ENCODE results near the gene OR10T2. TPM values are rescaled to one million over a fixed set of nuclear protein-coding genes. Genes with fewer than 3 reads are reported as not detected.

OR10T2 gene
- total and polyA plus RNA-seq, 10 of the 15 experiments (the other 5 are each of a cell fraction or from before 2014, with no cell fraction given): not detected

GRCh38 chr1:158417586-158417985 lies 18.3 kb upstream of the OR10T2 start:
- Histone ChIP-seq H4K20me1 (ENCODE audit: control insufficient read depth, insufficient read depth) (no peaks in the 10 kb centered on the region), H3K79me2 (ENCODE audit: control insufficient read depth, insufficient read depth, low read length) (no peaks in the 10 kb centered on the region), H3K4me2 (ENCODE audit: control insufficient read depth, insufficient read depth) (no peak overlapping the region), H3K36me3 (ENCODE audit: control insufficient read depth in 2 of 2, insufficient read depth in 2 of 2, low read length in 1 of 2) (no peaks in the 10 kb centered on the region), H3K9ac (ENCODE audit: control insufficient read depth, insufficient read depth, low read length) (no peak overlapping the region), H3K4me3 (no peak overlapping the region), H3K9me3 (replicated peaks; ENCODE audit: control insufficient read depth, insufficient read depth, low read length) (no peaks in the 10 kb centered on the region), H2AFZ (ENCODE audit: control insufficient read depth, low read depth, low read length) (no peak overlapping the region), H3K27ac (ENCODE audit: control insufficient read depth, insufficient read depth) (no peak overlapping the region), H3K4me1 (ENCODE audit: control insufficient read depth, insufficient read depth, low read length) (no peaks in the 10 kb centered on the region), H3K27me3 (replicated peaks in 1 of 2; ENCODE audit: control insufficient read depth in 2 of 2, insufficient read depth in 2 of 2, low read length in 1 of 2) (no peaks in the 10 kb centered on the region)
- no TSS peak for BruUV-seq (replicated peaks)
- intact Hi-C loops (cut with micrococcal nuclease; ENCODE audit: unreplicated experiment): no loop called here
- TF ChIP-seq E2F8 (IDR thresholded peaks at IDR 0.05; ENCODE audit: low read depth, partially characterized antibody) (no peak), NR2C1 (IDR thresholded peaks at IDR 0.05) (no peak), CHD1 (IDR thresholded peaks at IDR 0.05; ENCODE audit: low read depth, low read length) (no peak), ZNF384 (IDR thresholded peaks at IDR 0.05; ENCODE audit: borderline replicate concordance, low read depth, low read length) (no peak), SPI1 (IDR thresholded peaks at IDR 0.05; ENCODE audit: borderline replicate concordance, insufficient read depth, low read depth, low read length) (peak; percentile 38; the same call in 1 of the 2 replicates)
- ChIA-PET POLR2A (no interaction called here), RAD21 (ENCODE audit: unreplicated experiment) (no interaction called here), SMC1A (ENCODE audit: uncharacterized antibody, unreplicated experiment) (no interaction called here), CTCF (interaction anchor here (1.5 kb wide), 1 partner anchor 214 kb away, joined by 5 read pairs; no protein-coding TSS in a partner anchor)
- in situ Hi-C loops (cut with MboI): no loop called here
- DNase-seq (ENCODE audit: low read depth, low spot score) (no peak), ATAC-seq (no peak), FAIRE-seq (no peak)

Measured in GM12878 (cell line).